CD4-positive, alpha-beta T cell treated with Interleukin-17A for 4 hours (primary cell): ENCODE results near the gene AMPD1.

Source experiments
- DNase-seq: peaks from one replicate; pipeline ENCODE4 v3.0.0-alpha.2; 2020; ENCODE audit warnings: mixed read lengths

Gene AMPD1

DNA sequence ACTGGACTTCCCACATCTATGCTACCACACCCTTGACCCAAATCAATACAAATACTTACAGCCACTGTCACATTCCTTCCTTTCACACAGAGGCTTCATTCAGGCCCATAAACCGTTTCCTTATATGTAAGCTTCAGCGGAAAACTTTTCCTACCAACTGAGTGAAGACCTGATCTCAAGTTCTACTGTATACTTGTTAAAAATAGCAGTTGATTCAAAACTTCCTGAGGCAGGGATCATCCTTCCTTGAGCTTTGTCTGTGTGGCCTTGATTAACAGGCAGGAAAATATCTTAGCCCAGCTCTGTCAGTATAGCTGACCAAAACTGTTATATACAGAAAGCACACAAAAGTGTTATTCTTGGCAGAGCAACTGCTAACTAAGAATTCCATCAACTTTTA is 68.2 kb downstream of the AMPD1 start:
- DNase-seq, result no peak

DNA sequence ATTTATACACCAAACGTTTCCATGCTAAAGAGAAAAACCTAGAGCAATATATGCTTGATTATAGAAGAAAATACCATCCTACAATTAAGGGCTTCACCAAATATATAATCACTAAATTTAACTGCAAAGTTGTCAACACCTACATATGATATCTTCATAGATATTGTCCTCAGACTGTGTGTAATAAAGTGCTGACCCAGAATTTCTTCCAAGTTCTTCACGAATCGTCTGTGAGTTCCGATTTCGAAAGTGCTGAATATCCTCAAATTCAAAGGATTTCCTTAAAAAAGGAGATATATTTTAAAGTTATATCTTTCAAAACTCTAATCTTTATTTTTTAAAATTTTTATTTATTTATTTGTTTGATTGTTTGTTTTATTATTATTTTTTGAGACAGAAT is 72.0 kb downstream of the AMPD1 start:
- DNase-seq, result no peak
